GM21360 (cell line): ENCODE measurements around the gene SOBP.

Source experiments
- ATAC-seq: cut with Tn5 transposase; IDR thresholded peaks from one replicate; pipeline ENCODE4 v1.9.1; 2021; ENCODE audit warnings: mild to moderate bottlenecking, moderate library complexity; ENCODE audit not compliant: unreplicated experiment

SOBP gene

DNA sequence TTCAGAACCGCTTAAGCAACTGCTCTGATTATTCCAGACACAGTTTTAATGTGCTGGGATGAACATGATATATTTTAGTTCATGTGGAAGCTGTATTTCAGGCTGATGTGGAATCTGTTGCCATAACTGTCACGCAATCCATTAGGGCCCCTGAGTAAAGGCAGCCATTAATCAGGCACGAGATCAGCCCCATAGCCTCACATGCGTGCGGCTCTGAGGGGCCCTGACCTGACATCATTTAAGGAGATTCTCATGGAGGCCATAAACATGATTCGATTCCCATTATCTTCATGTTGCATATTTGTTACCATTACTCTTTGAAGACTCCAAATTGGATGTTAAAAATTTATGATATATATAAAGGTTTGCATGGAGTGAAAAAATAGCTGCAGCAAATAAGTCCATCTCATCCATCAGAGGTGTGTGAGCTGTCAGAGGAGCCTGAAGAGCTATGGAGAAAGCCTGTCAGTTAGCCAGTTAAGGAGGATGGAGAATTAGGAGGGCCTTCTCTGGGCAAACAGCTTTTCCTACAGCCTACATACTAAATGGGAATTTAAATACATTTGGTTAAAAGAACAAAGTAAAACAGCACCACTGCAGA, 89.6 kb downstream of the SOBP start:
- ATAC-seq, result no peak

DNA sequence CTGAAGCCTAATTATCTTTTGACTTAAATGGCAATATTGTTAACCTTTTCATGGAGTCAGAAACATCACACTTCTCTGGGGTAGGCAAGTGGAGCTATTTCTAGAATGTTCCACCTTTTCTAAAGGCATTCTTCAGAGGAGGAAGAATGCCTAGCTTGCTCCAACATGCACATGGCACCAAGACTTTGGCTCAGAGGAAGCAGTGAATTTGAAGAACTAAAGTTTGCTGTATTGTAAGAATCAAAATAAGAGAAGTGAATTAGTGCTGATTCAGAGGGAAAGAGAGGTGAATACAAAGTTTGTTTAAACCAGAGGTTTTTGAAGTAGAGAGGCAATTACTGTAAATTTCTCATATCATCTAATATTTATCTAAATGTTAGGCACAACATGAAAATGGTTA, 92.2 kb downstream of the SOBP start:
- no peak for ATAC-seq

DNA sequence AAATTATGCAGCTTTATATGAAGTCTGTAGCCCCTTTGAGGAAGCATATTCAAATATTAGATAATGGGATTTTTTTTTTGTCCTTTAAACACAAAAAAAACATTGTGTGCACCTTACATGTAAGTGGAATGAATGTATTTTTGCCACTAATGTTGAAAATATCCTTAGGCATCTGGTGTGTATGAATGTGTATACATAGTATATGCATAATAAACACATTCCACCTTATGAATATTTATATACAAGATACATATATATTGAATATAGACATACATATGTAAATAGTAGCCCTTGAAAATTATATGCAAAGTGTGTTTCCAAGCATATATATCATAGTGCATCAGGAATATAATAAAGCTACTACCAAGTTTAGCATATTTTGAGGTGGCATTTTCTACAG, 94.8 kb downstream of the SOBP start:
- no peak for ATAC-seq

- no peak for ATAC-seq
Observed at GRCh38 chr6:107585815-107586435, 96.0 kb downstream of the SOBP start.

- ATAC-seq, result no peak
Observed at GRCh38 chr6:107587451-107587850, 97.5 kb downstream of the SOBP start.

GRCh38 chr6:107589199-107589598, 99.3 kb downstream of the SOBP start:
- ATAC-seq, result no peak

- ATAC-seq, result no peak
Observed at GRCh38 chr6:107589934-107590333, 100.0 kb downstream of the SOBP start.

DNA sequence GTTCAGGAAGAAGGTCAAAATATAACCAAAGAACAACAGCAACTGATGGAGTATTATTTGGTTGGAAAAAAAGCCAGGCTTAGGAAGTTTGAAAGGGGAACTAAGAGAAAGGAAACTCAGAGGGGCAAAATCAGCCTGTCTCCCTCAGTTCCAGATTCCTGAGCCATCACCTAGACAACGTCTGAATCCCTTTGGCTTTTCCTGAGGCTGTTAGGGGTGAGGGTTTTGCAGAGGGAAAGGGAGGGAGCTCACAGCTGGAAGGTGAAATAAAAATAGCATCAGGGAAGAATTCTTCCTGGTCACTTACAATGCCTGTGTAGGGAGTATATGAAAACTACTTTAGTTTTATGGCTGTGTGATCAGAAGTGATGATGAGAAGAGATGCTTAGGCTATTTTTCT, 100.5 kb downstream of the SOBP start:
- ATAC-seq, result no peak

GRCh38 chr6:107591346-107591745, 101.4 kb downstream of the SOBP start:
- no peak for ATAC-seq

GRCh38 chr6:107592806-107593205, 102.9 kb downstream of the SOBP start:
- no peak for ATAC-seq

DNA sequence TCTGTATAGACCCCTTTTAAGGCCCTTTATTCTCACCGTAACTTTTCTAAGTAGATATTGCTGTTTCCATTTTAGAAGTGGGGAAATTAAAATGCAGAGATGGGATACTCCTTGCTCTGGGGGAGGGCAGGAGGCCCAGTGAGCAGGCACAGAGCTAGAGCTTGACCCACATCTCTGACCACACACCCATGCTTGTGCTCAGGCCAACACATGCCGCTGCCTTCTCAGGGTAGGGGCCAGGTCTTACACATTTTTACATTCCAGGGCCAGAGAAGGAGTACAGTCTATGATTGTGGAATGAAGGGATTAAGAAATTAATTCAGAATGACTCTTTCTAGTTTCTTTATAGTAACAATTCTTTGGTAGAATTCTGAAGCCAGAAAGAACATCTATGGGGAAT, 104.8 kb downstream of the SOBP start:
- ATAC-seq, result no peak

DNA sequence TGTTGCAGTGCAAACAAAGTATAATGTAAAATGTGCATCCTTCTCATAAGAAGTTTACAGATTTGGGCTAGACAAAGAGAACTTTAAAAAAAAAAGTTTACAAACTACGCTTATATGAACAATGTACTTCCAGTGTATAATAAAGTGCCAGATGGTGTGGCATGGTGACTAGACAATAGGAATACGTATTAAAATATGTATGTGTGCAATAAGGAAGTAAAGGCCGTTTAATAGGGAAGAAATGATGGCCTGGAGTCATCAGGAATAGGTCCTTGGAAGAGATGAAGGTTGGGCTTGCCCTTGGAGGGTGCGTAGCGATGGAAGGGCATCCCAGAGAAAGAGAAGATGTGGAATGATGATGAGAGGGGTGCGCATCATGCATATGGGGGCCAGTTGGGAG, 108.2 kb downstream of the SOBP start:
- no peak for ATAC-seq

DNA sequence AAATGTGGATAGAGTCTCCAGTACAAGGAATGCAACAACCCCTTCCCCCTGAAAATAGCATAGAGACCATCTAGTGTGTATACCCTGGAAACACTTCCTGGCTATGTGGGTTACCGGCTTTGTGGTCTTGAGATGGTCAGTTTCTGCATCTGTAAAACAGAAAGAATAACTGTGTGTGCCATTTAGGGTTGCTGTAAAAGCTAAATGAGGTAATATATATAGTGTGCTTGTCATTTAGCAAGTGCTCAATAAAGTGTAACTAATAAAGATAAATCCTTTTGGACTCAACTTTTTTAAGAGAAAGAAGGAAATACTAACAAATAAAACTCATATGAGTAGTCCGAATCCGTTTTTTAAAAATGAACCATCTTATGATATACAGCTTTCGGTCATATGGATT, 109.1 kb downstream of the SOBP start:
- ATAC-seq, result no peak

DNA sequence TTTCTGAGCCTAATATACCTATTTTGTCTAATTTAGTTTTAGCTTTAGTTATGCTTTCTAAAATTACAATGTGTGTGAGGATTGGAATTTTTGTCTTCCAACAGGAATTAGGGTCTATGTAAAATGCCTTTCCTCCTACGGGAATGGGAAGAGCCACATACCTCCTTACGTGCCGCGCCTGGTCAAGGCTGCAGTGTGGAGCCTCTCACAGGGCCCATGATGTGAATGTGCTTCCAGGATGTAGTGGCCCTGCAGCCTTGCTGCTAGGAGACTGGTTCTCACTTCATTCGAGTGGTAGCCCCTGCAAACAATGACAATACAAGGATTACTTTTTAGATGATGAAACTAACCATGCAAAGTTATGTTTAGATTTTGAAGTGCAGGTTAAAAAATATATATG, 110.2 kb downstream of the SOBP start:
- no peak for ATAC-seq

DNA sequence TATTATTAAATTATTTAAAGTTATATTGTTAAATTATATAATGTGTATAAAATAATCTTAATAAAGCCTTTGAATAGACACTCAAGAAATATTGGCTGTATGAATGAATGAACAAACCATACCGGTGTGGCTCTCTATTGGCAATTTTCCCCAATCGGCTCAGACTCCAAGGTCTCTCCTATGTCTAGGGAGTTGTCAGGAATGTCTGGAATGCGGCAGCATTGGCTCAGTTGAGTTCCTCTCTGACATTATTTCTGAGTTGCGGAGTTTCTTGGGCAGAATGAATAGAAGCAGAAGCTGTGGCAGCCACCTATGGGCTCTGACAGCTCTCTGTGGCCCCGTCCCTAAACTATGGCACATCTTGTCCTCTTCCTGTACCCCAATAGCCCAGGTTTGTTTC, 111.0 kb downstream of the SOBP start:
- no peak for ATAC-seq

GRCh38 chr6:107601406-107601805, 111.5 kb downstream of the SOBP start:
- ATAC-seq, result no peak

DNA sequence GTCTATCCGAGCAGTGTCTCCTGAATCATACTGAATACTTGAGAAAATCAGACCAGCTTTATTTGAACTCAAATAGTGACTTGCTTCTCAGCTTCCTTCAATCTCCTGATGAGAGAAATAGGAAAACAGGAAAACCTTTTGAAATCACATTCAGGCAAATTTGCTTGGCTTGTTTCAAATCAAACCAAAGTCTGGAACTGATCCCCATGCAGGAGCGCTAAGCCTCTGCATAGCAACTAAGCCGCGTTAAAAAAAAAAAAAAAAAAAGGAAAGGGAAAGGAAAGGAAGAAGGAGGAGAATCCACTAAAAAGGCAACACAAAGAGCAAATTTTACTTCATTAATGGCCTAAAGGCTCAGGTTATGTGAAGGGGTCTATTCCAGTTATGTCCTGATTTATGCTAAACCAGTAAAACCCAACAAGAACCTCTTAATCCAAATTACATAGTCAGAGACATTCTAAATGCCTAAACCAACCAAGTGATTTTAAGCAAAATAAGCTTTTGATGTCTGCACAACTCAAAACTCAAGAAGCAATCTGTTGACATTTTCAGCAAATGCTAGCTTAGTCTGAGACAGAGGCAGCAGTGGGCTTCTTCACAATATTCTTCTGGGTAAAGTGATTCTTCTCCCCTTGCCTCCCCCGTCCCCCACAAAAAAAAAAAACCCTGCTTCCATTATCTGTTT, 112.5 kb downstream of the SOBP start:
- ATAC-seq, result no peak

DNA sequence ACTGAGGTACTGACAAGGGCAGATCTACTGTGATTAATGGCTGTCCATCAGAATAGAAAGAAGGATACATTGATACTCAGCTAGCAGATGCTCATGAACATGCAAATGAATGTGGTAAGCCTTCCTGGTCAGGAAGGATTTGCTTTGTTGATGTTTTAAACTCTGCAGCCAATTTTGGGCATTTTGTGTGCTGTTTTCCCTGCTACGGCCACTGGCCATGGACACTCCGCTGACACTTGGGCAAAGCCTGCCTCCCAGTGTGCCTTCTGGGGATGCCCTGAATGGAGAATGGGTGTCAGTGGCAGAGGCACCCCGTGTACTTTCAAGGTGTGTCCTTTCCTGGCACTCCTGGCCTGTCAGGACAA, 113.1 kb downstream of the SOBP start:
- ATAC-seq, result no peak

DNA sequence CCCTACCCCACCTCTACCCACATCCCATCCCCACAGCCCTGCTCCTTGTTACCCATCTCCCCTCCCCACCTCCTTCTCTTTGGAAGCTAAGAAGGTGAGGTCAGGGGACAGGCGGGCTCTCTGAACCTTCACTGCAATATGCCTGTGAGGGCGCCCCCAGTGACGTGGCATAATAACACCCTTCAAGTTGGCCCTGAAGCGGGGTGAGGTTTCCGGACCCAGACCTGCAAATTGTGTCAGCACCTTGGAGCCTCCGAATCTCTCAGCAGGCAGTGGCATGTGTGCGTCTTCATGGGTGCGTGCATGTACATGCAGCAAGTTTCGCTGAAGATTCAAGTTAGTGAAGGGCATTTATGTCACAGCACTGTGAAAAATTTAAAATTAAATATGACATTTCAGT, 114.6 kb downstream of the SOBP start:
- ATAC-seq, result no peak

GRCh38 chr6:107606407-107606806, 116.5 kb downstream of the SOBP start:
- ATAC-seq, result no peak

- no peak for ATAC-seq
Observed at GRCh38 chr6:107607116-107607515, 117.2 kb downstream of the SOBP start.

DNA sequence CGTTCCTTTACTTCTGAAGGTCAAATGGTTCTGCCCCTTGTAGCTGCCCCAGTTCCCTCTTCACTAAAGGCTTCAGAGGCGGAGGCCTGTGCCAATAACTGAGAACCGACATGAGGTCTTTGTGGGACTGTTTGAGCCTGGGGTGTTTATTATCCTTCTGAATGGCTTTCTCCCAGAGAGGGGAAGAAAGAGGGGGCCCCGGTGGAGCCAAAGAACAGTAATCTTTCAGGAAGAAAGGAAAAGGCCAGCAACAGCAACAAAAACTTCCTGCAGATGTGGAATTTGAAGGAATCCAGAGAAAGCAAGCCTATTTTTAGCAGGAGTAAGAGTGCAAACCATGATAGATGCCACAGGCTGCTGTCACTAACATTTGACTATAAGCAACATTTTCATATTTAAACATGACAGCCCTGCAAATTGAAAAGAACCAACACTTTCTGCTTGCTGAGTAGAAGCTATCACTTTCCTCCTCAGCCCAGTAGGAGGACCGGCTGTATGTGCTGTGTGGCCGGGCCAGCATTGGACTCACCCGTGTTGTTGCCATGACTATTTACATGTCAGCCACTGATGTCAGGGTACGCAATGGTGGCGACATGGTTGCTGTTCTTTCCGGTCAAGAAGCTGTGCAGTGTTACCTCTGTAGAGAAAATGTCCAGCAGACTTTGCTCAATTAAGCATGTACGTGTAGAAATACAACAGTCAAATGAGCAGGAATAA, 121.3 kb downstream of the SOBP start:
- no peak for ATAC-seq
